Stimulated activated naive B cell treated with anti-CD40 and anti-IgM and Interleukin-4, amounts not matched to agents 10 μg/mL and 1 μg/mL and 100 μg/mL, for 72 hours (primary cell): ENCODE results near the gene ZNF423.
A peak's percentile ranks its signal among the peaks of the same experiment; 100 is the strongest.

Experiments
- ATAC-seq, 2 donors: fragments of 150-1000 bp; cut with Tn5 transposase; replicated peaks; 2 replicates each; pipeline ENCODE4 v1.10.0; 2021; ENCODE audit warnings: moderate library complexity in 1 of 2
- DNase-seq: peaks from one replicate; pipeline ENCODE4 v3.0.0; 2021
- H3K27ac Mint-ChIP-seq: one replicate; pipeline ENCODE4 v1.8.0; 2022; ENCODE audit warnings: mild to moderate bottlenecking, mixed read lengths
- H3K27me3 Mint-ChIP-seq, 2 donors: one replicate each; pipeline ENCODE4 v1.8.0; 2022; ENCODE audit warnings: mixed read lengths in 2 of 2
- H3K36me3 Mint-ChIP-seq, 2 donors: one replicate each; pipeline ENCODE4 v1.8.0; 2022; ENCODE audit warnings: mixed read lengths in 2 of 2, mild to moderate bottlenecking in 1 of 2
- H3K4me1 Mint-ChIP-seq, 2 donors: one replicate each; pipeline ENCODE4 v1.8.0; 2022; ENCODE audit warnings: mixed read lengths in 2 of 2, mild to moderate bottlenecking in 1 of 2
- H3K4me3 Mint-ChIP-seq, 2 donors: one replicate each; pipeline ENCODE4 v1.8.0; 2022; ENCODE audit warnings: mild to moderate bottlenecking in 2 of 2, mixed read lengths in 2 of 2, moderate library complexity in 1 of 2
- H3K9me3 Mint-ChIP-seq, 2 donors: one replicate each; pipeline ENCODE4 v1.8.0; 2022; ENCODE audit warnings: mixed read lengths in 2 of 2, mild to moderate bottlenecking in 1 of 2

Gene ZNF423

GRCh38 chr16:49743658-49744057 is 112.3 kb downstream of the ZNF423 start:
- H3K36me3 Mint-ChIP-seq: no peaks in the 10 kb centered on the region
- H3K4me1 Mint-ChIP-seq: no peaks in the 10 kb centered on the region
- DNase-seq (no peak), ATAC-seq (no peak)
- H3K4me3 Mint-ChIP-seq: no peak overlapping the region
- H3K27me3 Mint-ChIP-seq: no peaks in the 10 kb centered on the region
- H3K27ac Mint-ChIP-seq: no peak overlapping the region
- no peaks in the 10 kb centered on the region for H3K9me3 Mint-ChIP-seq

DNA sequence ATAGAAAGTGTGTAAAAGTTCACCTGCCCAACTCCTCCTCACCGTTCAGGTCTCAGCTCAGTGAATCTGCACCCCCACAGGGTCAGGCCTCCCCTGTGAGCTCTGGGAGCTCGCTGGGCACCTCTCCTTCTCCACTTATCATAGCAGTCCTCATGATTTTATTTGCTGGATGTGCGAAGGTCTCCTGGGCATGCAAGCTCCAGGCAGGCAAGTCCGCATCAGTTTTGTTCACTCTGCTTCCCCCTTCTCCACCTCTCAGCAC is 112.8 kb downstream of the ZNF423 start:
- Mint-ChIP-seq H3K4me1 (no peaks in the 10 kb centered on the region), H3K27ac (no peak overlapping the region), H3K27me3 (no peaks in the 10 kb centered on the region), H3K4me3 (no peak overlapping the region), H3K9me3 (no peaks in the 10 kb centered on the region), H3K36me3 (no peaks in the 10 kb centered on the region)
- ATAC-seq: no peak
- no peak for DNase-seq

- Mint-ChIP-seq H3K27me3 (no peaks in the 10 kb centered on the region), H3K27ac (no peak overlapping the region)
These were observed 113.3 kb downstream of the ZNF423 start for GRCh38 chr16:49742428-49743202.

DNA sequence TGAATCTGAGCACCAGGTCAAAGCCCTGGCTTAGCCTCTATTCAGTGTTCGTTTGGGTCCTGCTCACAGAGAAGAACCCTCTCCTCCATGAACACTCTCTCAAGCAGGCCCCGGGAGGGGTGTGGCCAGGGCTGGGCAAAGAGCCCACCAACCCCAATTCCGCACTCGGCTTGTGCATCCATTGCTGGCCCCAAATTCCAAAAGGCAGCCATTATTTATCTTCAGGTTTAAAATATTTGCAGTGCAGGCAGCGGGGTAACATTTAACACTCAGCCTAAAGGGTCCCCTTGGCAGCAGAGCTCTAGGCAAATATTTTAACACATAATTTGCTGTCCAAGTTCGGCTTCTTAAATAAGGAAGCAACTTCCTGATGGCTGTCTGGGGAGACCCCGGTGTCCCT is 115.7 kb downstream of the ZNF423 start:
- Mint-ChIP-seq H3K27ac (no peak overlapping the region), H3K4me3 (no peak overlapping the region), H3K27me3 (no peaks in the 10 kb centered on the region), H3K36me3 (no peaks in the 10 kb centered on the region), H3K9me3 (no peaks in the 10 kb centered on the region), H3K4me1 (no peaks in the 10 kb centered on the region)
- no peak for DNase-seq
- no peak for ATAC-seq

More at GRCh38 chr16:49742428-49743202, 113.3 kb downstream of the ZNF423 start:
- ATAC-seq (no peak), DNase-seq (no peak)
- Mint-ChIP-seq H3K4me3 (no peak overlapping the region), H3K4me1 (no peaks in the 10 kb centered on the region), H3K9me3 (no peaks in the 10 kb centered on the region), H3K36me3 (no peaks in the 10 kb centered on the region)

DNA sequence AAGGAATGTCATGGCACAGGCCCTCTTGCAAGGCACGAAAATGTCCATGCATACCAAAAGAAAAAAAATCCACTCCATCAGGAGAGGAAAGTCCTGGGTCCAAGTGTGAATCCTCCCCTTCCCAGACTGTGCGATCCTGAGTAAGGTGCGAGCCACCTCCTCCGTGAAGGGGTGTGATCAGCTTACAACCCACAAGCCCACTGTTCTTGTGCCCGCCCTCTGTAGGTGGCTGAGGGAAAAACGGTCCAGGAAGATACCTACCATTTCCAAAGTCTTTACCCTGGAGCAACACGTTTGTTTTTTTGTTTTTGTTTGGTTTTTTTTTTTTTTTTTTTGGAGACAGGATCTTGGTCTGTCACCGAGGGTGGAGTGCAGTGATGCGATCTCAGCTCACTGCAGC is 116.5 kb downstream of the ZNF423 start:
- DNase-seq (no peak), ATAC-seq (no peak)
- Mint-ChIP-seq H3K36me3 (no peaks in the 10 kb centered on the region), H3K4me3 (no peak overlapping the region), H3K27me3 (no peaks in the 10 kb centered on the region), H3K4me1 (no peaks in the 10 kb centered on the region), H3K27ac (no peak overlapping the region), H3K9me3 (no peaks in the 10 kb centered on the region)

DNA sequence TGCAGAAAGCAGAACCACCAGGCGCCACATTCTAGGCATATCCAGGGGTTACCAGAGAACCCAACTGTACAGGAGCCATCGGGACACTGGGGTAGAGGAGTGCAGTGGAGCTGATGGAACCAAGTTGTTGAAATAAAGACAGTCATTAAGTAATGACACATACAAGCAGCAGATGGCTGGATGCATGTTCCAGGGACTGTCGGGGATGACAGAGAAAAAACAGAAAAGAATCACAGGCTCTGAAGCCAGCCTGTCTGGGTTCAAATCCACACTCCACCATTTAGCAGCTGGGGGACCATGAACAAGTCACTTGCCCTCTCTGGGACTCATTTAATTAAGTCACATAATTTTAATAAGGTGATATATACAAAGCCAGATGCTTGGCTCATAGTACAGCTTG is 117.1 kb downstream of the ZNF423 start:
- H3K27me3 Mint-ChIP-seq: no peaks in the 10 kb centered on the region
- H3K9me3 Mint-ChIP-seq: no peaks in the 10 kb centered on the region
- ATAC-seq (no peak), DNase-seq (no peak)
- H3K27ac Mint-ChIP-seq: no peak overlapping the region
- H3K36me3 Mint-ChIP-seq: no peaks in the 10 kb centered on the region
- H3K4me3 Mint-ChIP-seq: no peak overlapping the region
- H3K4me1 Mint-ChIP-seq: no peaks in the 10 kb centered on the region

DNA sequence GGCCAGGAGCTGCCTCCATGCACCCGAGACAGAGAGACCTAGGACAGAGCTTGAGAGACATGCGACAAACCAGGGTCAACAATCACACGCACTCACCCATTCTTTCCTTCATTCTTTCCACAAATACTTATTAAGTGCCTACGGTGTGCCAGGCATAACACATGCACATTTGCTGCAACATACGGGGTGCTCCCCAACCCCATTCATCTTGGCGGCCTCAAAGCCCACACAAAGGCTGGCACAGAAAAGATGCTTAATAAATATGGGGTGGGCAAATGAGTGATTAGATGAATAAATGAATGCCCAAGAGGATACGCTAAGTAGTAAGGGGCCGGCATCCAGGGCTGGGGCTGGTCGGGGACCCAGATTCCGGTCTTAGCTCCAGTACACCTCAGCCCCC is 117.9 kb downstream of the ZNF423 start:
- H3K4me3 Mint-ChIP-seq: no peak overlapping the region

GRCh38 chr16:49737541-49737940 is 118.4 kb downstream of the ZNF423 start:
- H3K9me3 Mint-ChIP-seq: no peaks in the 10 kb centered on the region
- DNase-seq: no peak
- no peak for ATAC-seq
- no peaks in the 10 kb centered on the region for H3K36me3 Mint-ChIP-seq
- no peaks in the 10 kb centered on the region for H3K27me3 Mint-ChIP-seq
- no peak overlapping the region for H3K4me3 Mint-ChIP-seq
- no peak overlapping the region for H3K27ac Mint-ChIP-seq
- no peaks in the 10 kb centered on the region for H3K4me1 Mint-ChIP-seq

More for the DNA sequence above, 117.9 kb downstream of the ZNF423 start:
- Mint-ChIP-seq H3K4me1 (no peaks in the 10 kb centered on the region), H3K27ac (no peak overlapping the region), H3K27me3 (no peaks in the 10 kb centered on the region), H3K36me3 (no peaks in the 10 kb centered on the region), H3K9me3 (no peaks in the 10 kb centered on the region)
- DNase-seq (no peak), ATAC-seq (no peak)

DNA sequence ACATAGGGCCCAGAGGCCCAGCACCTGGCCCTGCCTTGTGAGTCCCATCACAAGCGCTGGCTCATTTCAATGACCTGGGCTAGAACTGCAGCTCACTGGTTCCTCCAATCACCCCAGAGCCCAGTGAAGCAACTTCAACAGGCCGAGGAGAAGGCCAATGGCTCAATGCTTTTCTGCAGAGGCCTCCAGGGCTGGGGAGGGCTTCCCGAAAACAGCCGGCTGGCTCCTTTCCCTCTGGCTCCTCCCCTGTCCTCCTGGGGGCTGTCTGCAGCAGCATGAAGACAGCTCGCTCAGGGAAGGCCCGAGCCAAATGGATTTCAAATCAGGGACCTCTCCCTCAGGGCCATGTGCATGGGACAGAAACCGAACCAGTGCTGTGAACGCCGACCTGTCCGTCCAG is 121.6 kb downstream of the ZNF423 start:
- Mint-ChIP-seq H3K27me3 (no peaks in the 10 kb centered on the region), H3K9me3 (peaks cover 3 to 8% of the 10 kb centered on the region in 2 donors), H3K4me3 (no peak overlapping the region), H3K27ac (no peak overlapping the region), H3K4me1 (no peaks in the 10 kb centered on the region), H3K36me3 (no peaks in the 10 kb centered on the region)
- DNase-seq (no peak), ATAC-seq (no peak)

DNA sequence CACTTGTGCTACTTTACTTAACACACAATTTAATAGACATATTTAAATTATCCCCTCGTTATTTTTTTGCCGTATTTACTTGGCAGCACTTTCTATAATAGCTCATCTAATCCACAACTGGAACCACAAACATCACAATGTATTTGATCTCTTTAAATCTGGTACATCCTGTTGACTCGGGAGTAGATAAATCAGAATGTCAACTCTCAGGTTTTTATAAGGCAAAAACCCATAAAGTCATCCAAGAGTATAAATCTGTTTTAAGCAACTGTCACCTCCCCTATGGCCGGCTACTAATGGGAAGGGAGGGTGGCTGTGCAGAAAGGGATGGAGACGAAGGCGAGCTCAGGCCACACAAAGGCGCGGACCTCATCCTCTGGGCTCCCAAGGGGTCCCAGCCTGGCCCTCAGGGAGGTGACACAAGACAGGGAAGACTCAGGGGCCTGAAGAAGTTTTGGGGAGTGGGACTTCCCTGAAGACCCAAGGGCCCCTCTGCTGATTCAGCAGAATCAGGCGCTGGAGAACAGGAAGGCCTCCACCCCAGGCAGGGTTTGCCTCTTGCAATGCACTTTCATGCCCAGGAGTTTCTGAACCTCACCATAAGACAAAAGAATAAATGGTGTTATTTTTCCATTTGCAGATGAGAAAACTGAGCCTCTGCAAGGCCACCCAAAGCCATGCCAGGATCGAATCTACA is 122.5 kb downstream of the ZNF423 start:
- DNase-seq: no peak
- Mint-ChIP-seq H3K36me3 (no peaks in the 10 kb centered on the region), H3K9me3 (peaks cover 3 to 8% of the 10 kb centered on the region in 2 donors), H3K27ac (no peak overlapping the region), H3K4me1 (no peaks in the 10 kb centered on the region), H3K4me3 (no peak overlapping the region), H3K27me3 (no peaks in the 10 kb centered on the region)
- ATAC-seq: no peak

- H3K36me3 Mint-ChIP-seq: no peaks in the 10 kb centered on the region
- no peak overlapping the region for H3K4me3 Mint-ChIP-seq
- H3K9me3 Mint-ChIP-seq: peaks cover 3 to 8% of the 10 kb centered on the region in 2 donors
- ATAC-seq (no peak), DNase-seq (no peak)
- H3K4me1 Mint-ChIP-seq: no peaks in the 10 kb centered on the region
- H3K27ac Mint-ChIP-seq: no peak overlapping the region
- H3K27me3 Mint-ChIP-seq: no peaks in the 10 kb centered on the region
These were observed 124.0 kb downstream of the ZNF423 start for GRCh38 chr16:49731911-49732310.

DNA sequence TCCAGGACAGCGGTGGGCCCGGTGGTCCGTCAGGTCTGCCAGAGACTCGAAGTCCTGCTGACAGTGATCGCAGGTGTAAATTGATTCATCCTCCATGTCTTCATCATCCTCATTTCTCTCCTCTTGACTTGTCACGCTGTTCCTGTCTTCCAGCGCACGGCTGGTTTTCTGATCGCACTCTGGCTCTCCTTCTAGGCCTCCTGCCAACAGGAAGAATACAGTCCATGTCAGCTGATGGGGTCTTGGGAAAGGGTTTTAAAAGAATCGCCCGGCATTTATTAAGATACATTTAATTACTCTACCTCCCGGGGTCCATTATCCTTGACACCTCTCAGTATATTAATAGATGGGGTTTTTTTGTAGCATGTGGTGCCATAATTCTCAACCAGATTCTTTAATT is 125.1 kb downstream of the ZNF423 start:
- H3K4me1 Mint-ChIP-seq: peaks cover 2 to 9% of the 10 kb centered on the region in 2 donors
- ATAC-seq (no peak), DNase-seq (no peak)
- H3K27me3 Mint-ChIP-seq: no peaks in the 10 kb centered on the region
- H3K27ac Mint-ChIP-seq: no peak overlapping the region
- no peak overlapping the region for H3K4me3 Mint-ChIP-seq
- H3K9me3 Mint-ChIP-seq: peaks cover 3 to 8% of the 10 kb centered on the region in 2 donors
- H3K36me3 Mint-ChIP-seq: no peaks in the 10 kb centered on the region

GRCh38 chr16:49727611-49728010 is 128.3 kb downstream of the ZNF423 start:
- Mint-ChIP-seq H3K9me3 (peaks cover 3 to 8% of the 10 kb centered on the region in 2 donors), H3K36me3 (no peaks in the 10 kb centered on the region), H3K27me3 (no peaks in the 10 kb centered on the region), H3K4me3 (no peak overlapping the region), H3K27ac (no peak overlapping the region), H3K4me1 (peaks cover 2 to 10% of the 10 kb centered on the region in 2 donors)
- no peak for DNase-seq
- ATAC-seq: no peak

DNA sequence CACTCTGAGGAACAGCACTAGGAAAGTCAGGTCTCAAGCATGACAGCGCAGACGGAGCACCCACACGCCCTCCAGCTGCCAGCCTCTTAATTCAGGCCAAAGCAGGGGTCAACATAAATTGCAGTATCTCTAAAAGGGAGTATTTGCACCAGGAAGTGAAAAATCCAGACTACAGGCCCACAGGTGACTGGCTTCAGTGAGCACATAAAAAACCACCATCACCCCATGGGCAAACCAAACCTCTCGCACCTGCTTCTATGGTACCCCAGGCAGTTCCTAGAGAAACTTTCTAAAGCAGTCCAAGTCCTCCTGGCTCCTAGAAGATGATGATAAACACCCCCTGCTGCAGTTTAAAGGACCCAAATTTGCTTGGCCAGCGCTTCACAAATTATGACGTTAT is 129.8 kb downstream of the ZNF423 start:
- peaks cover 6 to 8% of the 10 kb centered on the region in 2 donors for H3K9me3 Mint-ChIP-seq
- peak; percentile 65 to 71 for ATAC-seq
- DNase-seq: no peak
- no peaks in the 10 kb centered on the region for H3K27me3 Mint-ChIP-seq
- H3K4me3 Mint-ChIP-seq: no peak overlapping the region
- H3K4me1 Mint-ChIP-seq: peaks cover 2 to 10% of the 10 kb centered on the region in 2 donors
- H3K36me3 Mint-ChIP-seq: no peaks in the 10 kb centered on the region
- no peak overlapping the region for H3K27ac Mint-ChIP-seq

DNA sequence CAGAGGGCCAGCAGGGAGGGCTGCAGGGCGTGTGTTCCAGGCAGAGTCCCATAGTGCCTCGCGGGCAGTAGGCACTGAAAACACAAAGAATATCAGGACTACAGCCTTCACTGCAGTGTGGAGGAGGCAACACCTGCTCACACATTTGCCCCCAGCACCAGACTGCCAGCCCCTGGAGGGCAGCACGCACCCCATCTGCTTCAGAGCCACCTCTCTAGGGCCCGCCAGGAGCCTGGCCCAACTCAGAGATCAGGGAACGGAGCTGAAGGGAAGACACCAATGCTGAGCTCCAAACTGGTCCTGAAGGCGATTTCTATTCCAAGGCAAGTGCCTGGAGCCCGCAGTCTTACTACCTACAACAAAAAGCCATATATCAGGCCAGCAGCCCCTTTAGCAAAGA is 130.3 kb downstream of the ZNF423 start:
- no peaks in the 10 kb centered on the region for H3K36me3 Mint-ChIP-seq
- no peak overlapping the region for H3K27ac Mint-ChIP-seq
- no peak for DNase-seq
- ATAC-seq: no peak
- H3K9me3 Mint-ChIP-seq: peaks cover 5 to 6% of the 10 kb centered on the region in 2 donors
- H3K4me3 Mint-ChIP-seq: no peak overlapping the region
- no peaks in the 10 kb centered on the region for H3K27me3 Mint-ChIP-seq
- H3K4me1 Mint-ChIP-seq: peaks cover 2 to 10% of the 10 kb centered on the region in 2 donors
